Neural cell (in vitro differentiated cells): ENCODE data around the gene ENOX1. TPM values are rescaled to one million over a fixed set of nuclear protein-coding genes. Genes with fewer than 3 reads are reported as not detected.

Source experiments
- H2AFZ ChIP-seq: fragments of 200-600, 300-800 bp; sonication (generic), shearing (Covaris generic); 2 replicates; pipeline ENCODE4 v1.6.0; 2014; ENCODE audit warnings: low read depth, mild to moderate bottlenecking, antibody characterized with exemption, low read length, moderate library complexity
- H3F3A ChIP-seq: fragments of 200-600 bp; shearing (Covaris generic); 2 replicates; pipeline ENCODE4 v1.6.1; 2016; ENCODE audit warnings: mild to moderate bottlenecking, moderate library complexity, mixed read lengths, antibody characterized with exemption, low read length; ENCODE audit not compliant: insufficient read depth, poor library complexity, severe bottlenecking
- H3K27ac ChIP-seq: fragments of 200-600, 300-800 bp; sonication (generic), shearing (Covaris generic); 2 replicates; pipeline ENCODE4 v1.5.1; 2014; ENCODE audit warnings: mild to moderate bottlenecking, low read length, moderate library complexity
- H3K27me3 ChIP-seq: fragments of 300-800, 200-600 bp; sonication (generic), shearing (Covaris generic); 2 replicates; pipeline ENCODE4 v1.6.0; 2014; ENCODE audit warnings: mild to moderate bottlenecking, low read depth, low read length, moderate library complexity; ENCODE audit not compliant: insufficient read depth
- H3K36me3 ChIP-seq: fragments of 300-800, 200-600 bp; sonication (generic), shearing (Covaris generic); 2 replicates; pipeline ENCODE4 v1.5.1; 2014; ENCODE audit warnings: mild to moderate bottlenecking, antibody characterized with exemption, low read length, moderate library complexity; ENCODE audit not compliant: insufficient read depth
- H3K4me2 ChIP-seq: fragments of 300-800, 200-600 bp; sonication (generic), shearing (Covaris generic); 2 replicates; pipeline ENCODE4 v1.6.0; 2014; ENCODE audit warnings: mild to moderate bottlenecking, low read length
- H3K4me3 ChIP-seq: fragments of 300-800, 200-600 bp; sonication (generic), shearing (Covaris generic); 2 replicates; pipeline ENCODE4 v1.5.1; 2014; ENCODE audit warnings: mild to moderate bottlenecking, low read length, moderate library complexity
- H3K79me2 ChIP-seq: fragments of 200-600 bp; shearing (Covaris generic); replicated peaks from 2 replicates; pipeline ENCODE4 v1.6.0; 2014; ENCODE audit warnings: mild to moderate bottlenecking, low read length, moderate library complexity; ENCODE audit not compliant: insufficient read depth
- H3K9ac ChIP-seq: fragments of 300-800, 200-600 bp; sonication (generic), shearing (Covaris generic); 2 replicates; pipeline ENCODE4 v1.6.1; 2016; ENCODE audit warnings: mild to moderate bottlenecking, low read length, mixed read lengths
- H3K9me2 ChIP-seq: fragments of 200-600 bp; shearing (Covaris generic); 2 replicates; pipeline ENCODE4 v1.6.1; 2016; ENCODE audit warnings: mild to moderate bottlenecking, low read length, mixed read lengths; ENCODE audit not compliant: insufficient read depth
- H3K9me3 ChIP-seq: fragments of 200-600, 300-800 bp; sonication (generic), shearing (Covaris generic); 2 replicates; pipeline ENCODE4 v1.6.1; 2016; ENCODE audit warnings: mild to moderate bottlenecking, mixed run types, low read length, moderate library complexity, mixed read lengths
- H4K20me1 ChIP-seq: fragments of 200-600 bp; shearing (Covaris generic); 2 replicates; pipeline ENCODE4 v1.6.1; 2016; ENCODE audit warnings: mild to moderate bottlenecking, mixed run types; ENCODE audit not compliant: insufficient read depth
- EP300 ChIP-seq: fragments of 450-650 bp; conservative IDR thresholded peaks from 2 replicates; pipeline ENCODE4 v1.6.1; 2014; ENCODE audit warnings: antibody characterized with exemption, mild to moderate bottlenecking, moderate library complexity; ENCODE audit not compliant: poor library complexity, severe bottlenecking
- EZH2 ChIP-seq: fragments of 200-600, 300-800 bp; shearing (Covaris generic), sonication (generic); IDR thresholded peaks from 2 replicates; pipeline ENCODE4 v1.6.1; 2014; ENCODE audit warnings: antibody characterized with exemption, low read length, borderline replicate concordance, mild to moderate bottlenecking; ENCODE audit not compliant: insufficient read depth, poor library complexity, severe bottlenecking
- MXI1 ChIP-seq: fragments of 450-650 bp; conservative IDR thresholded peaks from 2 replicates; pipeline ENCODE4 v1.6.1; 2014; ENCODE audit warnings: antibody characterized with exemption, mild to moderate bottlenecking; ENCODE audit not compliant: poor library complexity, severe bottlenecking
- POLR2AphosphoS5 ChIP-seq: IDR thresholded peaks from 2 replicates; pipeline ENCODE4 v1.6.1; 2012
- RAD21 ChIP-seq: fragments of 450-650 bp; conservative IDR thresholded peaks from 2 replicates; pipeline ENCODE4 v1.6.1; 2014; ENCODE audit warnings: antibody characterized with exemption, mild to moderate bottlenecking, moderate library complexity
- REST ChIP-seq: IDR thresholded peaks from 2 replicates; pipeline ENCODE4 v1.6.1; 2012; ENCODE audit warnings: borderline replicate concordance
- SMC3 ChIP-seq: fragments of 450-650 bp; conservative IDR thresholded peaks from 2 replicates; pipeline ENCODE4 v1.6.1; 2014; ENCODE audit warnings: antibody characterized with exemption, mild to moderate bottlenecking, moderate library complexity; ENCODE audit not compliant: poor library complexity
- TAF1 ChIP-seq: IDR thresholded peaks from 2 replicates; pipeline ENCODE4 v1.6.1; 2012; ENCODE audit warnings: low read depth
- polyA plus RNA-seq: library from polyadenylated mRNA; depleted of rRNA; stranded (reverse); fragments of >200 nt; gene quantifications from 2 replicates; pipeline ENCODE4 v1.2.3, GENCODE V29; 2014
- TF ChIP-seq, protein P1 (sequence below): fragments of 450-650 bp; IDR thresholded peaks from 2 replicates; pipeline ENCODE4 v1.5.1; 2014; ENCODE audit warnings: antibody characterized with exemption, mild to moderate bottlenecking, moderate library complexity; ENCODE audit not compliant: poor library complexity, severe bottlenecking

The ENOX1 gene
- polyA plus RNA-seq, 1 donor from 2014 or later, result 42.6 TPM

GRCh38 chr13:43544631-43545030 lies 242.1 kb downstream of the ENOX1 start:
- Histone ChIP-seq H3K27me3 (no peaks in the 10 kb centered on the region), H3K9me2 (no peaks in the 10 kb centered on the region), H3K4me3 (no peak overlapping the region), H4K20me1 (no peaks in the 10 kb centered on the region), H3K36me3 (no peaks in the 10 kb centered on the region), H3K79me2 (no peaks in the 10 kb centered on the region), H3K9ac (no peak overlapping the region), H3K27ac (no peak overlapping the region), H2AFZ (no peak overlapping the region), H3K4me2 (no peak overlapping the region), H3F3A (no peaks in the 10 kb centered on the region), H3K9me3 (no peaks in the 10 kb centered on the region)
- TF ChIP-seq, protein P1, sequence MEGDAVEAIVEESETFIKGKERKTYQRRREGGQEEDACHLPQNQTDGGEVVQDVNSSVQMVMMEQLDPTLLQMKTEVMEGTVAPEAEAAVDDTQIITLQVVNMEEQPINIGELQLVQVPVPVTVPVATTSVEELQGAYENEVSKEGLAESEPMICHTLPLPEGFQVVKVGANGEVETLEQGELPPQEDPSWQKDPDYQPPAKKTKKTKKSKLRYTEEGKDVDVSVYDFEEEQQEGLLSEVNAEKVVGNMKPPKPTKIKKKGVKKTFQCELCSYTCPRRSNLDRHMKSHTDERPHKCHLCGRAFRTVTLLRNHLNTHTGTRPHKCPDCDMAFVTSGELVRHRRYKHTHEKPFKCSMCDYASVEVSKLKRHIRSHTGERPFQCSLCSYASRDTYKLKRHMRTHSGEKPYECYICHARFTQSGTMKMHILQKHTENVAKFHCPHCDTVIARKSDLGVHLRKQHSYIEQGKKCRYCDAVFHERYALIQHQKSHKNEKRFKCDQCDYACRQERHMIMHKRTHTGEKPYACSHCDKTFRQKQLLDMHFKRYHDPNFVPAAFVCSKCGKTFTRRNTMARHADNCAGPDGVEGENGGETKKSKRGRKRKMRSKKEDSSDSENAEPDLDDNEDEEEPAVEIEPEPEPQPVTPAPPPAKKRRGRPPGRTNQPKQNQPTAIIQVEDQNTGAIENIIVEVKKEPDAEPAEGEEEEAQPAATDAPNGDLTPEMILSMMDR, result no peak
- TF ChIP-seq POLR2AphosphoS5 (no peak), RAD21 (no peak), SMC3 (no peak), REST (no peak), TAF1 (no peak), MXI1 (no peak), EP300 (no peak), EZH2 (no peak)

DNA sequence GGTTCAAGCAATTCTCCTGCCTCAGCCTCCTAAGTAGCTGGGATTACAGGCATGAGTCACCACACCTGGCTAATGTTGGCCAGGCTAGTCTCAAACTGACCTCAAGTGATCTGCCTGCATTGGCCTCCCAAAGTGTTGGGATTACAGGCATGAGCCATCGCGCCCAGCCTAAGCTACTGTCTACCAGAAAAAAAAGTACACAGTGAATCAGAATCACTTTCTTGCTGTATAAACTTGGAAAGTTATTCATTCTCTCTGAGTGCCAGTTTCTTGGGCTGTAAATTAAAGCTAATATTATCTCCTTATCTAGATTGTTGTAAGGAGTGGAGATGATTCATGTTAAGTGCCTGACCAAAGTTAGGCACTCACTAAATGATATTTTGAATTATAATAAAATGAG lies 242.8 kb downstream of the ENOX1 start:
- Histone ChIP-seq H3F3A (no peaks in the 10 kb centered on the region), H3K36me3 (no peaks in the 10 kb centered on the region), H3K79me2 (no peaks in the 10 kb centered on the region), H3K27me3 (no peaks in the 10 kb centered on the region), H2AFZ (no peak overlapping the region), H3K4me3 (no peak overlapping the region), H3K27ac (no peak overlapping the region), H4K20me1 (no peaks in the 10 kb centered on the region), H3K9ac (no peak overlapping the region), H3K9me2 (no peaks in the 10 kb centered on the region), H3K9me3 (no peaks in the 10 kb centered on the region), H3K4me2 (no peak overlapping the region)
- TF ChIP-seq EP300, result no peak
- TF ChIP-seq, protein P1, result no peak
- TF ChIP-seq POLR2AphosphoS5, result no peak
- TF ChIP-seq TAF1, result no peak
- TF ChIP-seq SMC3, result no peak
- TF ChIP-seq RAD21, result no peak
- TF ChIP-seq REST, result no peak
- no peak for TF ChIP-seq MXI1
- TF ChIP-seq EZH2, result no peak
